ENCODE measurements around the gene CCNC. TPM values are rescaled to one million over a fixed set of nuclear protein-coding genes. Genes with fewer than 3 reads are reported as not detected.

Gene CCNC
- total and polyA plus RNA-seq, 2 of the 13 experiments (the other 11 are each of a cell fraction or from before 2014, with no cell fraction given), result 69.6 to 141 TPM

GRCh38 chr6:99591673-99592364 lies 23.4 kb upstream of the CCNC start (continued):
- no peak for TF ChIP-seq ISX (CRISPR knock-in tag; conservative IDR thresholded peaks at IDR 0.05)
- TF ChIP-seq FOXK1 (CRISPR knock-in tag; IDR thresholded peaks at IDR 0.05; ENCODE audit: borderline replicate concordance, low read depth), result no peak

- CTCF ChIA-PET (ENCODE audit: low intra/inter-chr PET ratio, low total read pairs), result no interaction called here
- no TSS peak for BruUV-seq (replicated peaks)
- H4K20me1 ChIP-seq (ENCODE audit: insufficient read depth, low read length), result no peaks in the 10 kb centered on the region
- TF ChIP-seq ZFP37 (CRISPR knock-in tag; IDR thresholded peaks at IDR 0.05; ENCODE audit: borderline replicate concordance) (no peak), ZNF121 (CRISPR knock-in tag; IDR thresholded peaks at IDR 0.05) (no peak), NCOR1 (IDR thresholded peaks at IDR 0.05; ENCODE audit: borderline replicate concordance, low read length) (no peak), BRF2 (CRISPR knock-in tag; IDR thresholded peaks at IDR 0.05) (no peak), GFI1 (CRISPR knock-in tag; IDR thresholded peaks at IDR 0.05; ENCODE audit: borderline replicate concordance) (no peak), ZNF343 (CRISPR knock-in tag; IDR thresholded peaks at IDR 0.05) (no peak), PAWR (CRISPR knock-in tag; IDR thresholded peaks at IDR 0.05; ENCODE audit: borderline replicate concordance) (no peak), POGZ (CRISPR knock-in tag; IDR thresholded peaks at IDR 0.05) (no peak), MAZ (IDR thresholded peaks at IDR 0.05; ENCODE audit: borderline replicate concordance, low read depth, low read length) (no peak), MAZ (CRISPR knock-in tag; IDR thresholded peaks at IDR 0.05; ENCODE audit: low read depth) (no peak), MBNL3 (CRISPR knock-in tag; conservative IDR thresholded peaks at IDR 0.05) (no peak)
- TF ChIP-seq, protein P1, sequence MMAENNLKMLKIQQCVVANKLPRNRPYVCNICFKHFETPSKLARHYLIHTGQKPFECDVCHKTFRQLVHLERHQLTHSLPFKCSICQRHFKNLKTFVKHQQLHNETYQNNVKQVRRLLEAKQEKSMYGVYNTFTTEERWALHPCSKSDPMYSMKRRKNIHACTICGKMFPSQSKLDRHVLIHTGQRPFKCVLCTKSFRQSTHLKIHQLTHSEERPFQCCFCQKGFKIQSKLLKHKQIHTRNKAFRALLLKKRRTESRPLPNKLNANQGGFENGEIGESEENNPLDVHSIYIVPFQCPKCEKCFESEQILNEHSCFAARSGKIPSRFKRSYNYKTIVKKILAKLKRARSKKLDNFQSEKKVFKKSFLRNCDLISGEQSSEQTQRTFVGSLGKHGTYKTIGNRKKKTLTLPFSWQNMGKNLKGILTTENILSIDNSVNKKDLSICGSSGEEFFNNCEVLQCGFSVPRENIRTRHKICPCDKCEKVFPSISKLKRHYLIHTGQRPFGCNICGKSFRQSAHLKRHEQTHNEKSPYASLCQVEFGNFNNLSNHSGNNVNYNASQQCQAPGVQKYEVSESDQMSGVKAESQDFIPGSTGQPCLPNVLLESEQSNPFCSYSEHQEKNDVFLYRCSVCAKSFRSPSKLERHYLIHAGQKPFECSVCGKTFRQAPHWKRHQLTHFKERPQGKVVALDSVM (CRISPR knock-in tag; IDR thresholded peaks at IDR 0.05), result no peak
- TF ChIP-seq, protein P2, sequence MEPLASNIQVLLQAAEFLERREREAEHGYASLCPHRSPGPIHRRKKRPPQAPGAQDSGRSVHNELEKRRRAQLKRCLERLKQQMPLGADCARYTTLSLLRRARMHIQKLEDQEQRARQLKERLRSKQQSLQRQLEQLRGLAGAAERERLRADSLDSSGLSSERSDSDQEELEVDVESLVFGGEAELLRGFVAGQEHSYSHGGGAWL (CRISPR knock-in tag; IDR thresholded peaks at IDR 0.05), result no peak
- H3K4me1 ChIP-seq (ENCODE audit: insufficient read depth, low read length), result peaks cover 13% of the 10 kb centered on the region
- intact Hi-C loops (cut with micrococcal nuclease; ENCODE audit: unreplicated experiment), result no loop called here
- in situ Hi-C loops (cut with HindIII; ENCODE audit: extremely low pct_ligation_motif_present, low pct_unique_long_range_greater_than_20kb), result no loop called here
- H2AFZ ChIP-seq (ENCODE audit: low read length), result no peak overlapping the region
- FAIRE-seq (no peak), ATAC-seq (no peak), DNase-seq (ENCODE audit: low spot score) (no peak)
- POLR2A ChIA-PET, result interaction anchor here (1.4 kb wide), 1 partner anchor 22 kb away, joined by 4 read pairs; the partner anchor contains the start of gene CCNC
- H3K79me2 ChIP-seq (ENCODE audit: insufficient read depth, low read length), result no peaks in the 10 kb centered on the region
- H3K36me3 ChIP-seq (replicated peaks in 1 of 2; ENCODE audit: control insufficient read depth in 1 of 2, insufficient read depth in 2 of 2, low read length in 2 of 2), result no peaks in the 10 kb centered on the region
- WGBS (ENCODE audit: low lambda C conversion rate), result 39% methylated on average over 28 of the region's 63 CpGs
- H3K27me3 ChIP-seq (ENCODE audit: control insufficient read depth in 1 of 2, insufficient read depth in 2 of 2, low read length in 2 of 2), result peaks cover 5 to 42% of the 10 kb centered on the region in 2 experiments
- no peak overlapping the region for H3K9ac ChIP-seq (ENCODE audit: insufficient read depth, low read depth, low read length)
- H3K9me3 ChIP-seq (ENCODE audit: low read length), result no peaks in the 10 kb centered on the region
- H3K27ac ChIP-seq (ENCODE audit: extremely low read length, insufficient read depth, low read length), result no peak overlapping the region
- no peak overlapping the region for H3K4me3 ChIP-seq (replicated peaks in 1 of 3; ENCODE audit: insufficient read depth in 1 of 3, low read depth in 2 of 3, low read length in 3 of 3)
- H3K4me2 ChIP-seq (ENCODE audit: low read depth, low read length), result peak overlapping the region; percentile 23; the same call in 1 of the 2 replicates
Measured at GRCh38 chr6:99590728-99591672, 22.5 kb upstream of the CCNC start.
